ENCODE measurements around the gene MLIP.

MLIP gene

DNA sequence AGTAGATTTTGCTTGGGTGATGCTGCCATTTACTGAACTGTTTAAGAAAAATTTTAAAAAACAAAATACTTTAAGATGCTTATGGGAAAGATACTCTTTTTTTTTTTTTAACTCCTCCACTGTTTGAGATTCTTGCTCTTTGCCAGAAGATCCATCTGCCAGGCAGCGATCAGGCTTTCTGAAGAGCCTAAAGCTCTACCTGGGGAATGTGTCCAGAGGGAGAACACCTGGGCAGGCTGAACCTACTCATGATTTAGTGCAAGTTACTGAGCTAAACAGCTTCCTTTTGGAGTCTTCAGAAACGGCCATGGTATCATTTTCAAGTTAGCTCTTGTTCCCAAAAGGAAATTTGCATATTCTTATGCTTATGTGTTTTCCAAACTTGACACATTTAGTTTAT is 23.5 kb upstream of the MLIP start:
- Histone ChIP-seq H3K4me3 (ENCODE audit: low read depth, low read length, poor library complexity, severe bottlenecking) (no peak overlapping the region), H3K9ac (ENCODE audit: low read length) (no peak overlapping the region), H3K27ac (ENCODE audit: low read depth, low read length, poor library complexity, severe bottlenecking) (no peak overlapping the region), H3K4me2 (ENCODE audit: low read length) (no peak overlapping the region), H3K9me3 (ENCODE audit: low read length) (no peaks in the 10 kb centered on the region), H3K79me2 (ENCODE audit: insufficient read depth, low read length) (no peaks in the 10 kb centered on the region), H3K4me1 (ENCODE audit: insufficient read depth, low read length, severe bottlenecking) (no peaks in the 10 kb centered on the region), H2AFZ (ENCODE audit: low read length) (no peak overlapping the region), H3K9me2 (ENCODE audit: low read depth, low read length) (no peaks in the 10 kb centered on the region), H3F3A (ENCODE audit: insufficient read depth, low read length) (no peaks in the 10 kb centered on the region), H3K36me3 (ENCODE audit: insufficient read depth, low read length) (no peaks in the 10 kb centered on the region), H4K20me1 (ENCODE audit: insufficient read depth, low read length) (no peaks in the 10 kb centered on the region), H3K27me3 (ENCODE audit: insufficient read depth, low read length) (no peaks in the 10 kb centered on the region)
- no peak for TF ChIP-seq EZH2 (IDR thresholded peaks at IDR 0.05; ENCODE audit: borderline replicate concordance, low read length)
- TF ChIP-seq, protein P1, sequence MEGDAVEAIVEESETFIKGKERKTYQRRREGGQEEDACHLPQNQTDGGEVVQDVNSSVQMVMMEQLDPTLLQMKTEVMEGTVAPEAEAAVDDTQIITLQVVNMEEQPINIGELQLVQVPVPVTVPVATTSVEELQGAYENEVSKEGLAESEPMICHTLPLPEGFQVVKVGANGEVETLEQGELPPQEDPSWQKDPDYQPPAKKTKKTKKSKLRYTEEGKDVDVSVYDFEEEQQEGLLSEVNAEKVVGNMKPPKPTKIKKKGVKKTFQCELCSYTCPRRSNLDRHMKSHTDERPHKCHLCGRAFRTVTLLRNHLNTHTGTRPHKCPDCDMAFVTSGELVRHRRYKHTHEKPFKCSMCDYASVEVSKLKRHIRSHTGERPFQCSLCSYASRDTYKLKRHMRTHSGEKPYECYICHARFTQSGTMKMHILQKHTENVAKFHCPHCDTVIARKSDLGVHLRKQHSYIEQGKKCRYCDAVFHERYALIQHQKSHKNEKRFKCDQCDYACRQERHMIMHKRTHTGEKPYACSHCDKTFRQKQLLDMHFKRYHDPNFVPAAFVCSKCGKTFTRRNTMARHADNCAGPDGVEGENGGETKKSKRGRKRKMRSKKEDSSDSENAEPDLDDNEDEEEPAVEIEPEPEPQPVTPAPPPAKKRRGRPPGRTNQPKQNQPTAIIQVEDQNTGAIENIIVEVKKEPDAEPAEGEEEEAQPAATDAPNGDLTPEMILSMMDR (IDR thresholded peaks at IDR 0.05; ENCODE audit: low read length) = no peak

DNA sequence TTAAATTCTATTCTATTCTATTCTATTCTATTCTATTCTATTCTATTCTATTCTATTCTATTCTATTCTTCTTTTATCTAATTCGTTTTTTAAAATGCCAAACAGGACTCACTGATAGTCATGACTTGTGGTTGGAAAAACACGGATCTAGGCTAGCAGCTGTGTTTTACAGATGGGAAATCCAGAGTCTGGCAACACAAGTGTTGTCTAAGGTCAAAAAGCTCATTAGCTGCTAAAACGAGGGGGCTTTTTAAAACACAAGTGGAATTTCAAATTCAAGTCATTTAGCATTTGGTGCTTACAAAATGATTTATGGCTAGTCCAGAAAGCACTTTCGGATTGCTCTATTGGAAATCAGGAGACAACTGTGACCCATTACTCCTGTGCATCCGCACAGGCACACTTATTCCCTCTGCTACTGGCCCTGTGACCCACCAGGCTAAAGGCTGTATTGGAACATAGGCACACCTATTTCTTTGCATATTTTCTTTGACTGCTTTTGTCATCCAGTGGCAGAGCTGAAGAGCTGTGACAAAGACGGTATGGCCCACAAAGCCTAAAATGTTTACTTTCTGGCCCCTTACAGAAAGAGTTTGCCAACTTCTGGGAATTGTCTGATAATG is 17.8 kb upstream of the MLIP start:
- H3K4me3 ChIP-seq (ENCODE audit: low read depth, low read length, poor library complexity, severe bottlenecking) = no peak overlapping the region

DNA sequence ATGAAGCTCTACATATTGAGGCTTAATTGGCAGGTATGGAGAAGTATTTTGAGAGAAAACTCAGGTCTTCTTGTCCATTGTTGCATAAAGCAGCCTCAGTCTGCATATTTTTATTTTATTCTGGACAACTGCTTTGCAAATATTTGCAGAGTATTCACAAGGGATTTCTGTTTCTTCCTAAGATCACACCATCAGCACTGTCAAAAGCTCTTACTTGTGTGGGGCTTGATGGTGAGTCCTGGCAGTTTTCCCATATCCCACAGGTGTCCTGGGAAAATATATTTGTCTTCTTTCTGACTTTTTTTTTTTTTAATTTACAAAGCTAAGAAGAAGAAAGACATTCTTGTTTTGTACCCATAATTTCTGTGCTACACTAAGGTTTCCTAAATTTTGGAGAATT is 16.9 kb upstream of the MLIP start:
- no peaks in the 10 kb centered on the region for H3K79me2 ChIP-seq (ENCODE audit: insufficient read depth, low read length)
- H3K36me3 ChIP-seq (ENCODE audit: insufficient read depth, low read length) = no peaks in the 10 kb centered on the region
- no peaks in the 10 kb centered on the region for H3K27me3 ChIP-seq (ENCODE audit: insufficient read depth, low read length)
- no peaks in the 10 kb centered on the region for H3K9me2 ChIP-seq (ENCODE audit: low read depth, low read length)
- H3F3A ChIP-seq (ENCODE audit: insufficient read depth, low read length) = no peaks in the 10 kb centered on the region
- no peak overlapping the region for H3K4me3 ChIP-seq (ENCODE audit: low read depth, low read length, poor library complexity, severe bottlenecking)
- no peak overlapping the region for H3K9ac ChIP-seq (ENCODE audit: low read length)
- H3K27ac ChIP-seq (ENCODE audit: low read depth, low read length, poor library complexity, severe bottlenecking) = no peak overlapping the region
- H3K9me3 ChIP-seq (ENCODE audit: low read length) = no peaks in the 10 kb centered on the region
- no peak overlapping the region for H2AFZ ChIP-seq (ENCODE audit: low read length)
- H4K20me1 ChIP-seq (ENCODE audit: insufficient read depth, low read length) = no peaks in the 10 kb centered on the region
- no peak overlapping the region for H3K4me2 ChIP-seq (ENCODE audit: low read length)
- no peaks in the 10 kb centered on the region for H3K4me1 ChIP-seq (ENCODE audit: insufficient read depth, low read length, severe bottlenecking)
- no peak for TF ChIP-seq EZH2 (IDR thresholded peaks at IDR 0.05; ENCODE audit: borderline replicate concordance, low read length)
- TF ChIP-seq, protein P1 (IDR thresholded peaks at IDR 0.05; ENCODE audit: low read length) = no peak

More for the DNA sequence above, 17.8 kb upstream of the MLIP start:
- H3F3A ChIP-seq (ENCODE audit: insufficient read depth, low read length) = no peaks in the 10 kb centered on the region
- H3K79me2 ChIP-seq (ENCODE audit: insufficient read depth, low read length) = no peaks in the 10 kb centered on the region
- H3K9ac ChIP-seq (ENCODE audit: low read length) = no peak overlapping the region
- H2AFZ ChIP-seq (ENCODE audit: low read length) = no peak overlapping the region
- no peaks in the 10 kb centered on the region for H4K20me1 ChIP-seq (ENCODE audit: insufficient read depth, low read length)
- no peak for TF ChIP-seq EZH2 (IDR thresholded peaks at IDR 0.05; ENCODE audit: borderline replicate concordance, low read length)
- TF ChIP-seq, protein P1 (IDR thresholded peaks at IDR 0.05; ENCODE audit: low read length) = no peak
- H3K9me3 ChIP-seq (ENCODE audit: low read length) = no peaks in the 10 kb centered on the region
- no peaks in the 10 kb centered on the region for H3K27me3 ChIP-seq (ENCODE audit: insufficient read depth, low read length)
- no peaks in the 10 kb centered on the region for H3K4me1 ChIP-seq (ENCODE audit: insufficient read depth, low read length, severe bottlenecking)
- no peaks in the 10 kb centered on the region for H3K36me3 ChIP-seq (ENCODE audit: insufficient read depth, low read length)
- no peak overlapping the region for H3K27ac ChIP-seq (ENCODE audit: low read depth, low read length, poor library complexity, severe bottlenecking)
- no peaks in the 10 kb centered on the region for H3K9me2 ChIP-seq (ENCODE audit: low read depth, low read length)
- H3K4me2 ChIP-seq (ENCODE audit: low read length) = no peak overlapping the region
